ENCODE data around the gene AOPEP. TPM values are rescaled to one million over a fixed set of nuclear protein-coding genes. Genes with fewer than 3 reads are reported as not detected.

Gene AOPEP
- total RNA-seq, 1 experiment from 2014 or later = 15.0 TPM

DNA sequence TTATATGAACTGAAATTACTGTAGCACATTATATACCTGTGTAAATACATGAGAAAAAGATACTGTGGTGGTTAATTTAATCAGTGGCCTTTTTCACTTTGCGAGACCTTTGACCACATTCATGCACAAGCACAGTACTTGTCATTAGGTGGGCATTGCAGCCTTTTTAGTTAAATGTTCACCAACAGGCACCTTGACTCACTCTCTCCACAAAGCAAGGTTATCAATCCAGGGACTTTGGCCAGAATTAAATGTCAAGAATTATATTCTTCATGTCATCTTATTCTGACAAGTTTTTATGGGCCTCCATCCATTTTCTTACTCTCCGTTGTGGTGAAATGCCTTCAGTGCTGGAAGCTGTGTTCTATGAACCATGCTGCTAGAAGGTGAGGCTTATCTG is 72.2 kb downstream of the AOPEP start:
- H3K9me3 Mint-ChIP-seq = no peaks in the 10 kb centered on the region
- no CpG with 5 or more reads among the region's 2 CpGs for WGBS (ENCODE audit: extremely low coverage, insufficient read length, low lambda C conversion rate)

More for the DNA sequence above, 72.2 kb downstream of the AOPEP start:
- H3K27me3 Mint-ChIP-seq (ENCODE audit: low read depth) = no peaks in the 10 kb centered on the region
- H3K4me3 Mint-ChIP-seq = no peak overlapping the region
- Histone ChIP-seq H3T11ph (ENCODE audit: low read length) (no peak overlapping the region), H3K9ac (ENCODE audit: extremely low read depth, insufficient read length, low read length) (no peak overlapping the region), H2BK20ac (ENCODE audit: low read depth, low read length, poor library complexity, severe bottlenecking) (no peak overlapping the region), H3K4ac (ENCODE audit: low read depth, low read length) (no peak overlapping the region), H2BK5ac (ENCODE audit: insufficient read length, low read length) (no peak overlapping the region), H4K91ac (ENCODE audit: insufficient read length, low read depth, low read length) (no peak overlapping the region), H4K8ac (replicated peaks; ENCODE audit: insufficient read length, low read depth, low read length) (no peak overlapping the region), H3K56ac (ENCODE audit: insufficient read length, low read depth, low read length) (no peak overlapping the region), H2AK5ac (ENCODE audit: insufficient read length, low read length) (no peak overlapping the region), H4K5ac (ENCODE audit: insufficient read length, low read depth, low read length) (no peak overlapping the region), H2BK15ac (ENCODE audit: low read depth, low read length) (no peak overlapping the region), H2BK120ac (ENCODE audit: low read depth, low read length, poor library complexity, severe bottlenecking) (no peak overlapping the region), H3K79me2 (ENCODE audit: insufficient read depth, low read length) (no peaks in the 10 kb centered on the region), H3K9me3 (ENCODE audit: control insufficient read depth, low read depth, low read length) (no peaks in the 10 kb centered on the region), H2BK12ac (ENCODE audit: insufficient read length, low read depth, low read length) (no peak overlapping the region), H3K23me2 (ENCODE audit: insufficient read length, low read depth, low read length, poor library complexity, severe bottlenecking) (no peaks in the 10 kb centered on the region), H3K27ac (ENCODE audit: insufficient read length, low read depth, low read length) (no peak overlapping the region), H3K14ac (ENCODE audit: insufficient read depth, low read length) (no peak overlapping the region), H4K20me1 (ENCODE audit: control insufficient read depth, insufficient read depth, insufficient read length) (no peaks in the 10 kb centered on the region), H2AFZ (ENCODE audit: low read length) (no peak overlapping the region), H3K27me3 (ENCODE audit: insufficient read depth, low read length) (no peaks in the 10 kb centered on the region), H3K23ac (ENCODE audit: insufficient read length, low read depth, low read length) (no peak overlapping the region), H3K18ac (ENCODE audit: insufficient read length, low read depth, low read length) (no peak overlapping the region), H3K4me1 (ENCODE audit: insufficient read depth, low read length) (no peaks in the 10 kb centered on the region), H3K4me2 (ENCODE audit: insufficient read depth, insufficient read length, low read length) (no peak overlapping the region), H3K79me1 (ENCODE audit: insufficient read depth, low read depth, low read length, poor library complexity, severe bottlenecking) (no peaks in the 10 kb centered on the region)
- H3K27ac Mint-ChIP-seq = no peak overlapping the region
- peaks cover 0 to 2% of the 10 kb centered on the region in 2 experiments; a peak in 1 of 4 replicates for H3K4me1 Mint-ChIP-seq
- no peak for DNase-seq
- peaks cover 4 to 16% (median 9%) of the 10 kb centered on the region in 3 experiments for H3K36me3 Mint-ChIP-seq (ENCODE audit: insufficient read depth in 1 of 3, low read depth in 3 of 3)
- no peak for TF ChIP-seq CTCF (conservative IDR thresholded peaks at IDR 0.05)
